NB4 (cell line): ENCODE measurements around the gene MTMR2.

Experiments used
- MAX ChIP-seq: IDR thresholded peaks from 2 replicates; pipeline ENCODE4 v1.6.1; 2011; ENCODE audit warnings: low read depth, low read length
- POLR2A ChIP-seq: IDR thresholded peaks from 2 replicates; pipeline ENCODE4 v1.6.1; 2011; ENCODE audit warnings: mild to moderate bottlenecking; ENCODE audit not compliant: insufficient read length; ENCODE audit errors: extremely low read depth

DNA sequence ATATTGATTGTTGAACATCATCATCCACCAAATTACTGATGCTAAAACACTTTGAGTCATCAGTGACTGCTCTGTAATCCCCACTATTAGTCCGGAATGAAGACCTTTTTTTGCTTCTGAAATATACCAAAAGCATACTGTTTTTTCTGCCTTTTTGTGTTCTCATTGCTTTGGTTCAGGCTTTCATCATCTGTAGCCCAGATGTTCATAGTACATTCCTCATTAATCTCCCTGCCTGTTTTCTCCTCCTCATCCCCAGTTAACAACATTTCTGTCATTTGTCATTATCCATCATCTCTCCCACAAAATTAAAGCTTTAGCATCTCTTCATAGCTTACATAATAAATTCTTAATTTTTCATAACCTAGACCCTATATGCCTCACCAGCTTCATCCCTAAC lies 124.4 kb downstream of the MTMR2 start:
- no peak for TF ChIP-seq MAX
- TF ChIP-seq POLR2A = no peak
